NCI-H187 treated with DMSO at 0.1 percent for 48 hours (cell line): ENCODE measurements around the gene CNTN1.

Experiments
- DNase-seq: peaks from one replicate; lab custom pipeline; 2025; lab: John Stamatoyannopoulos, UW

Gene CNTN1

DNA sequence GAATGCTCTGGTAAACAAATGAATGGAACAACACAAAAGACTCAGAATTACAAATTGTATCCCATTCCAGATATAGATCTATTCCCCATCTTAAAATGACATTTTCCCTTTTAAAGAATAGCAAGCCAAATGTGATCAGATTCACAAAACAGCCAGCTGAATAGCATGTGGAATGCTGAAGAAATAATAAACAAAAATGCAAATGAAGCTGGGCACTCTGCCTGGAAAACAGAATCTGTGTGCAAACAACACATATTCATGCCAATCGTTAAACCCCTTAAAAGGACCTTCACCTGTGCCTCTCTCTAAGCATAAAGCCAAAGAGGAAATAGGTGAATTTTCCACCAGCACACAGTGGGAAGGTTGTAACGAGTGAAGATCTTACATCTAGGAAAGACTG is 428.0 kb downstream of the CNTN1 start:
- DNase-seq = no peak

DNA sequence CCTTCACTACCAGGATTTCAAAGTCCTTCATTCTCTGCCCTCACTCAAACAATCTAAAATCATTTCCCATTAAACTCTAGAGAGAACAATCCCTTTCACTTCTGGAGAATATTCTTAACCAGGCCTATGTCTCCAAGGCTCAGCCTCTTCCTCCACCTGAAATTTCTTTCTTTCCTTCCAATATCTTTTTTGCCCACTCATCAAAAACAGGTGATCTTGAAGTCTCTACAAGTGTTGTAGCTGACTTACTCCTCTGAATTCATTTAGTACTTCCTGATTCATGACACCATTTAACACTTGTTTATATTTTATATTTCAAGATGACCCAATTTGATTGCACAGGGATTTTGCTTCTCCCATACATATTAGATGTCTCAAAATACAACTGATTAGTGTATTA is 429.1 kb downstream of the CNTN1 start:
- no peak for DNase-seq
